Activated T-cell treated with anti-CD3 and anti-CD28 coated beads, Interleukin-2, amount 50 U/mL, for 4 hours (primary cell): Measurements from ENCODE around the gene SH3BGR. TPM values are rescaled to one million over a fixed set of nuclear protein-coding genes. Genes with fewer than 3 reads are reported as not detected.

Experiments used
- ATAC-seq, 2 donors: fragments of 200-7000 bp; cut with Tn5 transposase; one replicate each; pipeline ENCODE4 v1.10.0; 2021
- DNase-seq: peaks from one replicate; pipeline ENCODE4 v3.0.0-alpha.2; 2020
- H3K27me3 Mint-ChIP-seq: one replicate; pipeline ENCODE4 v1.8.0; 2021; ENCODE audit warnings: low read depth, mixed read lengths
- H3K36me3 Mint-ChIP-seq: one replicate; pipeline ENCODE4 v1.8.0; 2022; ENCODE audit warnings: mixed read lengths; ENCODE audit not compliant: insufficient read depth
- H3K4me1 Mint-ChIP-seq: one replicate; pipeline ENCODE4 v1.8.0; 2021; ENCODE audit warnings: low read depth, mixed read lengths
- H3K4me3 Mint-ChIP-seq: one replicate; pipeline ENCODE4 v1.8.0; 2021; ENCODE audit warnings: mild to moderate bottlenecking, moderate library complexity, mixed read lengths
- H3K9me3 Mint-ChIP-seq: one replicate; pipeline ENCODE4 v1.8.0; 2021; ENCODE audit warnings: mixed read lengths
- total RNA-seq, 3 donors: library from RNA; stranded (reverse); gene quantifications; one replicate each; pipeline ENCODE4 v1.2.1, GENCODE V29; 2021

Gene SH3BGR
- total RNA-seq, 3 donors from 2014 or later, result 2.0 to 2.5 (median 2.1) TPM

DNA sequence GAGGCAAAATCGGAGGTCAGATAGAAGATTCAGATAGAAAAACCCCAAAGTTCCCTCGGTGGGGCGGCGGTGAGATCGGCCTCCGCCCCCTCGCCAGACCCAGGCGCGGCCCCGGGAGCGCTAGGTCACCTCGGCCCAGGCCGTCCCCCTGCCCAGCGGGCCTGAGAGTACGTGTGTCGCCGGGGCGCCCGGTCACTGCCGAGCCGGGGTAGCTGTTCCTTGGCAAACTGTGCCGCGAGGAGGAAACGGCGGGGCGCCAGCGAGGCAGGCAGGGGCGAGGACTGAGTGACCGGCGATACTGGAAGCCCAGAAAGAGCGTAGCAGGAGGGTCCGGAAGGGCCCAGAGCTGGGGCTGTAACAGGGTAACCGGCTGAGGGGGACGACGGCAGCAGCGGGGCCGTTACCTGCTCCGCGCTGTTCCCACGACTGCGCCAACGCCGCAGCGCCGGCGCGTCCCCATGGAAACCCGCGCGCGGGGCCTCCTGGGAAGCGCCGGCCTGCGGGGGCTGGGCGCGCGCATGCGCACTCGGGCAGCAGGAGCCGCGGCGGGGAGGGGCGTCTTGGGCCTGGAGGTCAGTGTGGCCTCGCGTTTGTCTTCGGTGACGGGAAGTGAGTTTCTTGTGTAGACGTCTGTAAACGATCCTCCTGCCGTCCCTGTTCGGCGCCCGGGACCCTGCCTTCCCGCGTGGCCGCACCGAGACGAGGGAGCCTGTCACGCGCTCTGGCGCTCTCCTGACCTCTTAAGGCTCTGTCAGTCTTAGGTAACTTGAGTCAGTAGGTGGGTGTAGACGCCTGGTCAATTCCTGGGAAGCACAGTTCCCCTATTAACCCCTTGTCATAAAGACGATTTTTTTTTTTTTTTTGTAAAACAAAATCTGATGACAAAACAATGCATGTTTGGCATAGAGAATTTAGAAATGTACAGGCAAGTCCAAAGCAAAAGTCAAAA lies 6.2 kb upstream of the SH3BGR start, which contains the start of gene LCA5L:
Gene LCA5L (minus strand): TSS at position 458 of the 949 bp plus-strand sequence. CDS start 17,285 bp downstream, outside the sequence.
- Mint-ChIP-seq H3K9me3 (no peaks in the 10 kb centered on the region), H3K27me3 (peaks cover 10% of the 10 kb centered on the region), H3K4me1 (peaks cover 12% of the 10 kb centered on the region), H3K4me3 (peak within 1 kb of the TSS; percentile 89), H3K36me3 (no peaks in the 10 kb centered on the region)
- peak; percentile 94 to 95 for ATAC-seq
- DNase-seq, result peak; percentile 89

DNA sequence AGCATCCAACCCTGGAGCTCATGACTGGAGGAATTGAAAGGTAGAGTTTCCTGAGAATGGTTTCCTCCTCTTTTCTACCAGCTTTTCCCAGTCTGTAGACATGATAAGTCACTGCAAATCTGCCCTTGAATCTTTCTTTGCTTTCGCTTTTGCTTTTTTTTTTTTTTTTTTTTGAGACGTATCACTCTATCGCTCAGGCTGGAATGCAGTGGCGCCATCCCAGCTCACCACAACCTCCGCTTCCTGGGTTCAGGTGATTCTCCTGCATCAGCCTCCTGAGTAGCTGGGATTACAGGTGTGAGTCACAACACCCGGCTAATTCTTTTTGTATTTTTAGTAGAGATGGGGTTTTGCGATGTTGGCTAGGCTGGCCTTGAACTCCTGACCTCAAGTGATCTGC lies 4.5 kb upstream of the SH3BGR start:
- Mint-ChIP-seq H3K4me3 (no peak overlapping the region), H3K9me3 (no peaks in the 10 kb centered on the region), H3K36me3 (no peaks in the 10 kb centered on the region), H3K4me1 (peaks cover 12% of the 10 kb centered on the region), H3K27me3 (peaks cover 8% of the 10 kb centered on the region)
- ATAC-seq (no peak), DNase-seq (no peak)

DNA sequence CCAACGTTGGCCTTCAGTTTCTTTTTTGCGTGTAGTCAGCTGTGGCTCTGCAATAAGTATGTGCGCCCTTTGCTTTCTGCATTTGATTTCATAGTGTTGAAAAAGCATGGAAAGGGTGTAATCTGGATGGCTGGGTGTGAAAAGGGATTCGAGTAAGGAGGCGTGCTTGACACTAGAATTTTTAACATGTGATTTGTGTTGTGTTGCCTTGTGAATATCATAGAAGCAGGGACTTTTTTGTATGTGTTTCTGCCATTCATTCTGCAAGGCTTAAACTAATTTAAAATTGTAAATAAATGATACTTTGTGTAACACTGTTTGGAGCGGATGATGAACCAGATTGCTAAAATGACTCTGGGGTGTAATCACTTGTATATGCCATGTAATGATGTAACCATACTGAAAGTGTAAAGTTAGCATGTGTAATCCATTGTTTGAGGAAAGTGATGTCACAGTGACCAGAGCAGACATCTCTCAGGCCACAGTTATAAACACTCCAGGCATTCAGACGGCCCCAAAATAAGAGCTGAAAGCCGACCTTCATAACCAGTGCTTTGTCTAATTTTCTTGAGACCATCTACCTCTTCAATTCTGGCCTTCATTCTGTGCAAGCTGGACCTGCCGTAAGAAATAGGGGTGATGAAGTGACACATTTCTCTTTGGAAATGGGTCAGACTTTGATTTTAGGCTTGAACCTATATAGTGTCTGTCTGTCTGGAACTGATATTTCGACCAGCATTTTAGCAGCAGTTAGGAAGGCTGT lies 618 bp downstream of the SH3BGR start:
- Mint-ChIP-seq H3K9me3 (no peaks in the 10 kb centered on the region), H3K4me3 (no peak overlapping the region), H3K27me3 (peaks cover 5% of the 10 kb centered on the region), H3K36me3 (no peaks in the 10 kb centered on the region), H3K4me1 (no peaks in the 10 kb centered on the region)
- no peak for ATAC-seq
- DNase-seq, result no peak

DNA sequence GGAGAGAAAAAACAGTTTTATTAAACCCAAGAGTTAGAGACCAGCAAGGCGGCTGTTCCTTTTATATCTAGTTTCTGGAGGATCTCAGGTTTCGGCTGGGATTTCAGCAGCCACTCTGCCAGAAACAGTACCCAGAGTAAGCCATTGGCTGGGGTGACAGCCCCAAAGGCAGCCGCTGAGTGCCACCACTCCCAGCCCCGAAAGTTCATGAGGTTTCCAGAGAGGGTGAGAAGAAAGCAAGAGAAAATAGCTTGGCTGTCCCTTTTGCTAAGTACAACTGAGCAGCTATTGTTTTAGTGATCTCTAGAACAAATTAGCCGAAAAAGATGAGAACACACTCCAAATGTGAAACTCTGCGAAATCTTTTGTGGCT lies 1.2 kb downstream of the SH3BGR start:
- Mint-ChIP-seq H3K27me3 (peaks cover 5% of the 10 kb centered on the region), H3K9me3 (no peaks in the 10 kb centered on the region), H3K36me3 (no peaks in the 10 kb centered on the region), H3K4me3 (no peak overlapping the region), H3K4me1 (no peaks in the 10 kb centered on the region)
- no peak for ATAC-seq
- no peak for DNase-seq

DNA sequence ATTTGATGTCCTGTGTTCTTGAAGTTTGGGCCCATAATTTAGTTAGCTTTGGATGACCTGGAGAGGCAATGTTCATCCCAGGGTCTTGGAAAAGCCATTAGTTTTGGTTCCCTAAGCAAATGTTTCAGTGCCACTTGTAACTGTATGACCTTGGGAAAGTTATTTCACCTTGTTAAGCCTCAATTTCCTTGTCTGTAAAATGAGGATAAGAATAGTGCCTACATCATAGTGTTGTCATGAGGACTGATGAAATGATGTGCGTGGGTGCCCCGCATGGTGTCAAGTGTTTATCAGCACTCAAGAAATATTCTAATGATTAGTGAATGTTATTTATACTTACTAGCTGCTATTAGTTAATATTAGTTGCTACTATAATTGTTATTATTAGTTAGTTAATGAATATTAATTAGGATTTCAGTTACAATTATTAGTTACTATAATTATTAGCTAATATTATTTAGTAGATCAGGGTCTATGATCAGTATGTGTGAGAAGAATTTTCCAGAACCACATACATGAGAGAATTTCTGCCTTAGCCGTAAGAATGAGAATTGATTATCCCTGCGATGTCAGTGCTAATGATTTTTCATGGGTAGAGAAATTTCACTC lies 1.9 kb downstream of the SH3BGR start:
- Mint-ChIP-seq H3K9me3 (no peaks in the 10 kb centered on the region), H3K4me1 (no peaks in the 10 kb centered on the region), H3K4me3 (no peak overlapping the region), H3K36me3 (no peaks in the 10 kb centered on the region), H3K27me3 (peaks cover 5% of the 10 kb centered on the region)
- DNase-seq, result no peak
- ATAC-seq, result no peak

DNA sequence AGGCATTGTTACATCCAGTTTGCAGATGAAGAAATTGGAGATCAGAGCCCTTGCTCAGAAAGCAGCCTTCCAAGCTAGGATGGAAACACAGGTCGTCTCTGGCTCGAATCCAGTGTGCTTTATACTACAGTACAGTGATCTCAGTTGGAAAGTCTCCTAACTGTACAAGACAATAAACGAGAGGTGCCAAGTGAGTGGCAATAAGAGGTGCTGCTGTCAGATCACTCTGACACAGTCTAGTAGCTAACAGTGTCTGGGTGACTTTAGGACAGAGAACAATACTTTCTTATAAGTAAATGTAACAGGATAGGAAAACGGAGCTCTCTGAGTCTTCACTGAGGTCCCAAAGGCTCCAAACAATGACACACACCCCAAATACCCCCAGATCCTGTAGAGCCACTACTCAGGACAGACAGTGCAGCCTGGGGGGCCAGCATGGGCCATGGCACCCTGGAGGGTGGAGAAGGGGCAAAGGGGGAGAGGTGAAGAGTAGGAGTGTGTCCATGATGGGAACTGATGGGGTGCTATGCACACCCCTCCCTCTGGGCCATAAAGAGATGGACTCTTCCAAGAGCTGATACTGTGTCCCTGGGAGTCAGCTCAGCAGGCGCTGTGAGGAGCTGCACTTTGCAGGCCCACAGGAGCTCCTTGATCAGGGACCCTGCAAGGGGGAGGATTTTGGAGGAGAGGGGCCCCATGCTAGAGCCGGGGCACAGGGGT lies 3.3 kb downstream of the SH3BGR start:
- H3K27me3 Mint-ChIP-seq, result peaks cover 4% of the 10 kb centered on the region
- no peaks in the 10 kb centered on the region for H3K9me3 Mint-ChIP-seq
- no peaks in the 10 kb centered on the region for H3K4me1 Mint-ChIP-seq
- ATAC-seq, result no peak
- no peak overlapping the region for H3K4me3 Mint-ChIP-seq
- no peak for DNase-seq
- H3K36me3 Mint-ChIP-seq, result no peaks in the 10 kb centered on the region

DNA sequence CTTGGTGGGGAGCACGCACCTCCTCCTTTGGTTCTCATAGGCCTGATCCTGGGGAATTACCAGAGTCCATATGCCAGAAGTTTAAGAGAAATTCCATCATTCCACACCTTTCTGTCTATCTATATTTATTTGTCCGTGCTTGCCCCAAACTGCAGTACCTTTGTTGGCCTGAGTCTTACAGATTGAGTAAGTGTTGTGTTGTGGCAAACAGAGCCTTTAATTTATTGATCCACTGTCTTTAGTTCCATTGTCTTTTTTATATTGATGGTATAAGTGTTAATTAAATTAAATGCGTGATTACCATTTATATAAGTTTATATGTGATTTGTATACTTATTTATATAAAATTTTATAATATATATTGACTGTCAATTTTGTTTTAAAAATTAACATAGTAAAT lies 4.9 kb downstream of the SH3BGR start:
- DNase-seq (no peak), ATAC-seq (no peak)
- Mint-ChIP-seq H3K4me1 (no peaks in the 10 kb centered on the region), H3K9me3 (no peaks in the 10 kb centered on the region), H3K4me3 (no peak overlapping the region), H3K36me3 (no peaks in the 10 kb centered on the region), H3K27me3 (no peaks in the 10 kb centered on the region)

DNA sequence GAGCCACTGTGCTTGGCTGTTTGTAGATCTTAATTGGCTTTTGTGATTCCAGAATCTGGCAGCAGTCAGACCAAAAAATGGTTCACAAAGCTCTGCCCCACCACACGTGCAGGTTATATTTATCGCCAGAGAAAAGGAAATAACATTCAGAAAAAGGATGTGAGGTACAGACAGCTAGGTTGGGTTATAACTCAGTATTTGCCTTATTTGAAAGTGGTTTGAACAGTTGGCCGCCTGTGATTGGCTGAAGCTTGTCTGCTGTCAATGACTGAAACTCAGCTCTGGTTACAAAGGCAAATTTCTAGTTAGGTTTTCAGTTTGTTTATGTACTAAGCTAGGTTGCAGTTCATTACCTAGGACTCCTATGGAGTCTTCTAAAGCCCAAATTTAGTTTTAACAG lies 9.6 kb downstream of the SH3BGR start:
- Mint-ChIP-seq H3K9me3 (peaks cover 2% of the 10 kb centered on the region), H3K36me3 (no peaks in the 10 kb centered on the region)

DNA sequence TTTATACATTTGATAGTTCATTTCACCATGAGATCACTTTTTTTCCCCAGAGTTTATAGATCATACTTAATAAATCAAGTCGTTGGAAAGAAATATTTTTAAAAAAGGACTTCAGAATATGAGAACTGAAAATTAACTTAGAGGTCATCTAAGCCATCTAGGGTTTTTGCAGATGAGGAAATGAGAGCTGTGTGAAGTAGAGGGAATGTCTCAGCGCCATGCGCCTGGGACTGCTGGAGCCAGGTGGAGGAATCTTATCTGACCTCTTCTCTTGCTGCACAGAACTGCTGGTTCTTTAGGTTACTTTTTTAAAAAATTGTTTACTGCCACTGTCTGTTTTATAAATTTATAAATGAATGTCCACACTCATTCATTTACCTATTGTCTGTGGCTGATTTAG lies 11.5 kb downstream of the SH3BGR start:
- DNase-seq (no peak), ATAC-seq (no peak)
- Mint-ChIP-seq H3K4me1 (no peaks in the 10 kb centered on the region), H3K9me3 (peaks cover 3% of the 10 kb centered on the region), H3K36me3 (no peaks in the 10 kb centered on the region), H3K27me3 (no peaks in the 10 kb centered on the region), H3K4me3 (no peak overlapping the region)

More for the DNA sequence above, 9.6 kb downstream of the SH3BGR start:
- no peaks in the 10 kb centered on the region for H3K4me1 Mint-ChIP-seq
- ATAC-seq, result no peak
- no peak overlapping the region for H3K4me3 Mint-ChIP-seq
- H3K27me3 Mint-ChIP-seq, result no peaks in the 10 kb centered on the region
- DNase-seq, result no peak

DNA sequence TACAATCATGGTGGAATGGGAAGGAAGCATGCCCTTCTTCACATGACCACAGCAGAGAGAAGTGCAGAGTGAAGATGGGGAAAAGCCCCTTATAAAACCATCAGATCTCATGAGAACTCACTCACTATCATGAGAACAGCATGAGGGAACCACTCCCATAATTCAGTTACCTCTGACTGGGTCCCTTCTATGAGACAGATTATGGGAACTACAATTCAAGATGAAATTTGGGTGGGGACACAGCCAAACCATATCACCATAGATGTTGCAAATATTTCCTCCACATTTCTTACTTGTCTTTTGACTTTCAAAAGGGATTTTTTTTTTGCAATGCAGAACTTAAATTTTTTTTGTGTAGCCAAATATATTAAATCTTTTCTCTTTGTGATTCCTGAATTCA lies 14.8 kb downstream of the SH3BGR start:
- H3K4me3 Mint-ChIP-seq, result no peak overlapping the region
- H3K36me3 Mint-ChIP-seq, result no peaks in the 10 kb centered on the region
- peaks cover 3% of the 10 kb centered on the region for H3K9me3 Mint-ChIP-seq
- DNase-seq (no peak), ATAC-seq (no peak)
- H3K27me3 Mint-ChIP-seq, result no peaks in the 10 kb centered on the region
- H3K4me1 Mint-ChIP-seq, result no peaks in the 10 kb centered on the region

DNA sequence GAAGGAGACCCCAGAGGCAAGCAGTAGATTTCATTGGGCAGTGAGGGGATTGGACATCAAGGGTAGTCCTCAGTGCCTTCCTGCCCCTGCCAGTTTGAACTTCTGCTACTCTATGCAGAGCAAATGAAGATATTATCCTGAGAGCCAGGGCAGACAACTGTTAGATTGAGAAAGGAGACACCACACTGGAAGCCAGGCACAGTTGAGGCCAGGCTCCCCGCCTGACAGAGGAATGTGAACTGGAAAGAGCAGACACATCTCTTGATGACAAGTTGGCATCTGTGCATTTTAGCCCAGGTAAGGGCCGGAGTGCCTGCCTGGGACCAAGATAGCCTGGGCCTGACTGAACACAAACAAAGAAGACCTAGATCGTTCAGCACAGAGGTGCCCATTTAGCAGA lies 16.0 kb downstream of the SH3BGR start:
- no peaks in the 10 kb centered on the region for H3K27me3 Mint-ChIP-seq
- no peak overlapping the region for H3K4me3 Mint-ChIP-seq
- ATAC-seq, result no peak
- DNase-seq, result no peak
- no peaks in the 10 kb centered on the region for H3K36me3 Mint-ChIP-seq
- H3K9me3 Mint-ChIP-seq, result peaks cover 3% of the 10 kb centered on the region
- H3K4me1 Mint-ChIP-seq, result no peaks in the 10 kb centered on the region

DNA sequence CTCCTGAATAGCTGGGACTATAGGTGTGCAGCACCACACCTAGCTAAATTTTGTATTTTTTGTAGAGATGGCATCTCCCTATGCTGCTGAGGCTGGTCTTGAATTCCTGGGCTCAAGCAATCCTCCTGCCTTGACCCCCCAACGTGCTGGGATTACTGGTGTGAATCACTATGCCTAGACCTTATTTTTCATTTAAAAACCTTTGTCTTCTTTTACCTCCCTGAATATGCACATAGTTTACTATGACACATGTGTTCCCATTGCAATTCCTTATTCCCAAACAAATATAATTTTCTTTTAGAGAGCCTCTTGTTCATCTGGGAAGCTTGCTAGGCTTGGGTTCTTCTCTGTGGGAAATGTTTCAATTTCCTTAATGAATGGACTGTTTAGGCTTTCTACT lies 16.8 kb downstream of the SH3BGR start:
- H3K4me3 Mint-ChIP-seq, result no peak overlapping the region
- no peaks in the 10 kb centered on the region for H3K27me3 Mint-ChIP-seq
- peaks cover 3% of the 10 kb centered on the region for H3K9me3 Mint-ChIP-seq
- H3K4me1 Mint-ChIP-seq, result no peaks in the 10 kb centered on the region
- H3K36me3 Mint-ChIP-seq, result no peaks in the 10 kb centered on the region
- DNase-seq, result no peak
- no peak for ATAC-seq

DNA sequence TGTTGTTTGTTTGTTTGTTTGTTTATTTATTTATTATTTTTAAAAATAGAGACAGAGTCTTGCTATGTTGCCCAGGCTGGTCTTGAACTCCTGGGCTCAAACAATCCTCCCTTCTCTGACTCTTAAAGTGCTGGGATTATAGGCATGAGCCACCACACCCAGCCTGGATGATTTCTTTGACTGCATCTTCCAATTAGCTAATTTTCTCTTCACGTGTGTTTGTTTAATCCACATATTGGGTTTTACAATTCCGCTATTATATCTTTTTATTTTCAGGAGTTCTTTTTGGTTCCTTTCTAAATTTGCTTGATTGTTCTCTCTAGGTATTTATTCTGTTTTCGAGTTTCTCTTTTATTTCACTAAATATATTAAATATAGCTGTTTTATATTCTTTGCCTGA lies 19.8 kb downstream of the SH3BGR start:
- Mint-ChIP-seq H3K36me3 (no peaks in the 10 kb centered on the region), H3K27me3 (no peaks in the 10 kb centered on the region), H3K9me3 (no peaks in the 10 kb centered on the region), H3K4me3 (no peak overlapping the region), H3K4me1 (no peaks in the 10 kb centered on the region)
- ATAC-seq (no peak), DNase-seq (no peak)

DNA sequence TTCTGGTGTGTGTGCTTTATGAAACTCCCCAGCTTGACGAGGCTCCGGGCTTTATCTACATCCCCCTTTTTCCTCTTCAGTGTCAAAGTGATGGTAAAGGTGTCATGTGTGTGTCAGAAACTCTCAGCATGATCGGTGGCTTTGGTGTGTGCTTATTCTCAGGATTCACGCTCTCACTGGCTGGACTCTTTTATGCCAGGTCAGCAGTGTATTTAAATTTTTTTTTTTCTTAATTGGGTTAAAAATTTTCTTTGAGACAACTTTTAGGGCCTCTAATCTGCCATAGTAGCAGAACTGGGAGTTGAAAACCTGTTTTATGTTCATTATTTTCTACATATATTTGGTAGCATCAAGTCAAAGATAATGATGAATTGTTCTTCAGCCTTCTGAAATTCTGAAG lies 21.0 kb downstream of the SH3BGR start:
- no peaks in the 10 kb centered on the region for H3K9me3 Mint-ChIP-seq
- no peak overlapping the region for H3K4me3 Mint-ChIP-seq
- H3K4me1 Mint-ChIP-seq, result no peaks in the 10 kb centered on the region
- DNase-seq, result no peak
- H3K36me3 Mint-ChIP-seq, result no peaks in the 10 kb centered on the region
- H3K27me3 Mint-ChIP-seq, result no peaks in the 10 kb centered on the region
- no peak for ATAC-seq
